ENCODE data around the gene VSTM4. TPM values are rescaled to one million over a fixed set of nuclear protein-coding genes. Genes with fewer than 3 reads are reported as not detected.

VSTM4 gene
- total and polyA plus RNA-seq, 9 of the 15 experiments (the other 6 are each of a cell fraction or from before 2014, with no cell fraction given): 1.0 to 7.9 (median 3.0) TPM

GRCh38 chr10:49154641-49155040 is 39.3 kb upstream of the VSTM4 start (continued):
- TF ChIP-seq HMBOX1 (IDR thresholded peaks at IDR 0.05) (0 out of 2 replicates have a peak, but pooled peaks have one; percentile 45), SMARCE1 (IDR thresholded peaks at IDR 0.05) (0 out of 2 replicates have a peak, but pooled peaks have one; percentile 31), ZBTB8A (IDR thresholded peaks at IDR 0.05; ENCODE audit: partially characterized antibody) (no peak), TEAD4 (IDR thresholded peaks at IDR 0.05; ENCODE audit: low read length) (peak; percentile 61), TEAD4 (CRISPR knock-in tag; IDR thresholded peaks at IDR 0.05; ENCODE audit: borderline replicate concordance) (no peak), MAFG (tag; conservative IDR thresholded peaks at IDR 0.05) (peak; percentile 90), DACH1 (IDR thresholded peaks at IDR 0.05; ENCODE audit: partially characterized antibody) (peak; percentile 52), NCOR1 (IDR thresholded peaks at IDR 0.05) (peak; percentile 39; the same call in 1 of the 2 replicates), CBFA2T3 (IDR thresholded peaks at IDR 0.05) (peak; percentile 74), IRF9 (tag; IDR thresholded peaks at IDR 0.05) (no peak), CBFA2T2 (conservative IDR thresholded peaks at IDR 0.05) (peak; percentile 38; the same call in 1 of the 2 replicates), AFF1 (IDR thresholded peaks at IDR 0.05; ENCODE audit: low read depth in 1 of 2, partially characterized antibody in 2 of 2) (peak in 1 of 2 experiments; percentile 16), MAFF (IDR thresholded peaks at IDR 0.05; ENCODE audit: low read length) (peak; percentile 81), RCOR1 (IDR thresholded peaks at IDR 0.05; ENCODE audit: borderline replicate concordance in 1 of 2, low read depth in 2 of 2, low read length in 2 of 2) (peak in 1 of 2 experiments; percentile 60; a peak in 1 of 4 replicates), ARID3A (IDR thresholded peaks at IDR 0.05; ENCODE audit: borderline replicate concordance, low read depth, low read length) (peak; percentile 57; the same call in 1 of the 2 replicates), CTBP1 (IDR thresholded peaks at IDR 0.05; ENCODE audit: borderline replicate concordance) (peak; percentile 53; the same call in 1 of the 2 replicates)
